ENCODE measurements around the gene MYO9B. TPM values are rescaled to one million over a fixed set of nuclear protein-coding genes. Genes with fewer than 3 reads are reported as not detected.

MYO9B gene
- polyA plus RNA-seq, 1 donor (not counting 4 experiments of a cell fraction or from before 2014, with no cell fraction given): 14.3 TPM

DNA sequence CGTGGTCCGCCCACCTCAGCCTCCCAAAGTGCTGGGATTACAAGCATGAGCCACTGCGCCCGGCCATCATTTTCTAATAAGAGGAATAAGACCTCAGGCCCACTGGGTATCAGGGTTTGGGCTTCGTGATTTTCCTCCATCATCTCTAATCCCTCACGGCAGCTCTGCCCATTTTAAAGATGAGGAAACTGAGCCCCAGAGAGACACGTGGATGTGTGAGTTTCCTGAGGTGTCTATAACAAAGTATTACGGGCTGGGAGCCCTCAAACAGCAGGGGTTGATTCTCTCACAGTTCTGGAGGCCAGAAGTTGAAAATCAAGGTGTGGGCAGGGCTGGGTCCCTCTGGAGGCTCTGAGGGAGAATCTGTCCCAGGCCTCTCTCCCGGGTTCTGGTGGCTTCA lies 33.7 kb downstream of the MYO9B start:
- dilution Hi-C loops (cut with MboI; ENCODE audit: extremely low pct_ligation_motif_present, low sequenced_read_pairs): no loop called here
- no peak overlapping the region for H3K27ac ChIP-seq (ENCODE audit: control insufficient read depth, insufficient read depth, low read length)
- H3K9me1 ChIP-seq (ENCODE audit: control insufficient read depth, extremely low read depth, insufficient read depth, low read length): peaks cover 7% of the 10 kb centered on the region
- H3K4me2 ChIP-seq (ENCODE audit: control insufficient read depth, extremely low read depth, insufficient read depth, low read depth, low read length): no peak overlapping the region
- DNase-seq (ENCODE audit: low read depth, low spot score) (no peak), FAIRE-seq (no peak)
- no peaks in the 10 kb centered on the region for H3K27me3 ChIP-seq (ENCODE audit: control insufficient read depth, extremely low read depth, insufficient read depth, low read length)
- no peak overlapping the region for H2AFZ ChIP-seq (ENCODE audit: control insufficient read depth, low read length)
- H3K9me3 ChIP-seq (ENCODE audit: control insufficient read depth, low read depth, low read length): no peaks in the 10 kb centered on the region
- no peak for TF ChIP-seq EZH2 (IDR thresholded peaks at IDR 0.05; ENCODE audit: low read length)
- no peak for TF ChIP-seq CTCF (optimal IDR thresholded peaks at IDR 0.05 in 1 of 3, IDR thresholded peaks at IDR 0.05 in 1 of 3, conservative IDR thresholded peaks at IDR 0.05 in 1 of 3; ENCODE audit: extremely low read depth in 1 of 3, insufficient read depth in 2 of 3, low read length in 3 of 3)
- peaks cover 33% of the 10 kb centered on the region for H3K79me2 ChIP-seq (ENCODE audit: control insufficient read depth, insufficient read depth, low read length)
- H3K4me1 ChIP-seq (ENCODE audit: control insufficient read depth, extremely low read depth, insufficient read depth, low read length): peaks cover 24% of the 10 kb centered on the region
- H4K20me1 ChIP-seq (ENCODE audit: control insufficient read depth, extremely low read depth, insufficient read depth, low read length): peaks cover 9% of the 10 kb centered on the region
- H3K4me3 ChIP-seq (ENCODE audit: control insufficient read depth in 2 of 3, extremely low read depth in 1 of 3, insufficient read depth in 2 of 3, low read depth in 1 of 3, low read length in 3 of 3): no peak overlapping the region
- H3K9ac ChIP-seq (ENCODE audit: control insufficient read depth, extremely low read depth, insufficient read depth, low read length): no peak overlapping the region
- H3K36me3 ChIP-seq (ENCODE audit: control insufficient read depth in 2 of 2, extremely low read depth in 1 of 2, insufficient read depth in 2 of 2, low read length in 2 of 2): peaks cover 11 to 12% of the 10 kb centered on the region in 2 experiments

- no peak for FAIRE-seq
- Histone ChIP-seq H4K20me1 (ENCODE audit: control insufficient read depth, extremely low read depth, insufficient read depth, low read length) (peaks cover 7% of the 10 kb centered on the region), H3K9me3 (ENCODE audit: control insufficient read depth, low read depth, low read length) (no peaks in the 10 kb centered on the region), H3K4me3 (ENCODE audit: control insufficient read depth in 2 of 3, extremely low read depth in 1 of 3, insufficient read depth in 2 of 3, low read depth in 1 of 3, low read length in 3 of 3) (no peak overlapping the region), H3K27me3 (ENCODE audit: control insufficient read depth, extremely low read depth, insufficient read depth, low read length) (no peaks in the 10 kb centered on the region), H2AFZ (ENCODE audit: control insufficient read depth, low read length) (no peak overlapping the region), H3K4me1 (ENCODE audit: control insufficient read depth, extremely low read depth, insufficient read depth, low read length) (peaks cover 29% of the 10 kb centered on the region), H3K9ac (ENCODE audit: control insufficient read depth, extremely low read depth, insufficient read depth, low read length) (no peak overlapping the region), H3K36me3 (ENCODE audit: control insufficient read depth in 2 of 2, extremely low read depth in 1 of 2, insufficient read depth in 2 of 2, low read length in 2 of 2) (peaks cover 11 to 12% of the 10 kb centered on the region in 2 experiments), H3K4me2 (ENCODE audit: control insufficient read depth, extremely low read depth, insufficient read depth, low read depth, low read length) (no peak overlapping the region), H3K79me2 (ENCODE audit: control insufficient read depth, insufficient read depth, low read length) (peaks cover 30% of the 10 kb centered on the region), H3K9me1 (ENCODE audit: control insufficient read depth, extremely low read depth, insufficient read depth, low read length) (peaks cover 7% of the 10 kb centered on the region), H3K27ac (ENCODE audit: control insufficient read depth, insufficient read depth, low read length) (no peak overlapping the region)
- TF ChIP-seq EZH2 (IDR thresholded peaks at IDR 0.05; ENCODE audit: low read length) (no peak), CTCF (optimal IDR thresholded peaks at IDR 0.05 in 1 of 3, IDR thresholded peaks at IDR 0.05 in 1 of 3, conservative IDR thresholded peaks at IDR 0.05 in 1 of 3; ENCODE audit: extremely low read depth in 1 of 3, insufficient read depth in 2 of 3, low read length in 3 of 3) (no peak)
- dilution Hi-C loops (cut with MboI; ENCODE audit: extremely low pct_ligation_motif_present, low sequenced_read_pairs): no loop called here
- no peak for DNase-seq (ENCODE audit: low read depth, low spot score)
These were observed 34.5 kb downstream of the MYO9B start for GRCh38 chr19:17109962-17110598.
